Measurements from ENCODE around the gene KRTAP3-2. TPM values are rescaled to one million over a fixed set of nuclear protein-coding genes. Genes with fewer than 3 reads are reported as not detected.

Gene KRTAP3-2
- total RNA-seq, 2 experiments from 2014 or later: not detected

GRCh38 chr17:40960144-40960543 is 39.6 kb downstream of the KRTAP3-2 start:
- ChIA-PET CTCF (ENCODE audit: unreplicated experiment) (no interaction called here), POLR2A (no interaction called here)
- DNase-seq (ENCODE audit: low spot score): no peak
- Histone ChIP-seq H2AFZ (ENCODE audit: low read length) (no peak overlapping the region), H3K4me2 (ENCODE audit: low read length) (no peak overlapping the region), H3K4me1 (ENCODE audit: insufficient read depth, low read length, poor library complexity, severe bottlenecking) (no peaks in the 10 kb centered on the region), H4K20me1 (ENCODE audit: insufficient read depth, low read length) (no peaks in the 10 kb centered on the region), H3K27ac (ENCODE audit: low read depth, low read length, poor library complexity, severe bottlenecking) (no peak overlapping the region), H3K9me3 (ENCODE audit: low read length) (no peaks in the 10 kb centered on the region), H3K36me3 (ENCODE audit: insufficient read depth, low read length) (no peaks in the 10 kb centered on the region), H3K79me2 (ENCODE audit: insufficient read depth, low read depth, low read length) (no peaks in the 10 kb centered on the region), H3K4me3 (ENCODE audit: low read depth, low read length, poor library complexity, severe bottlenecking) (no peak overlapping the region), H3K9me2 (ENCODE audit: insufficient read depth, low read length) (no peaks in the 10 kb centered on the region)
- no peak for TF ChIP-seq EZH2phosphoT487 (IDR thresholded peaks at IDR 0.05; ENCODE audit: borderline replicate concordance, low read depth, low read length)
- no peak for TF ChIP-seq CTCF (conservative IDR thresholded peaks at IDR 0.05; ENCODE audit: low read length)
- intact Hi-C loops (cut with micrococcal nuclease; ENCODE audit: unreplicated experiment): no loop called here
- no TSS peak for BruUV-seq (replicated peaks)

GRCh38 chr17:40958086-40958953 is 41.4 kb downstream of the KRTAP3-2 start:
- Histone ChIP-seq H3K27ac (ENCODE audit: low read depth, low read length, poor library complexity, severe bottlenecking) (no peak overlapping the region), H4K20me1 (ENCODE audit: insufficient read depth, low read length) (no peaks in the 10 kb centered on the region), H3K36me3 (ENCODE audit: insufficient read depth, low read length) (no peaks in the 10 kb centered on the region), H3K4me2 (ENCODE audit: low read length) (no peak overlapping the region), H3K9me3 (ENCODE audit: low read length) (no peaks in the 10 kb centered on the region), H3K79me2 (ENCODE audit: insufficient read depth, low read depth, low read length) (no peaks in the 10 kb centered on the region), H2AFZ (ENCODE audit: low read length) (no peak overlapping the region), H3K9me2 (ENCODE audit: insufficient read depth, low read length) (no peaks in the 10 kb centered on the region), H3K4me1 (ENCODE audit: insufficient read depth, low read length, poor library complexity, severe bottlenecking) (no peaks in the 10 kb centered on the region), H3K4me3 (ENCODE audit: low read depth, low read length, poor library complexity, severe bottlenecking) (no peak overlapping the region)
- no peak for DNase-seq (ENCODE audit: low spot score)
- TF ChIP-seq EZH2phosphoT487 (IDR thresholded peaks at IDR 0.05; ENCODE audit: borderline replicate concordance, low read depth, low read length) (no peak), CTCF (conservative IDR thresholded peaks at IDR 0.05; ENCODE audit: low read length) (no peak)
- CTCF ChIA-PET (ENCODE audit: unreplicated experiment): no interaction called here
- POLR2A ChIA-PET: no interaction called here
- BruUV-seq (replicated peaks): no TSS peak
- intact Hi-C loops (cut with micrococcal nuclease; ENCODE audit: unreplicated experiment): no loop called here

All from OCI-LY7 (cell line).